C4-2B (cell line): Measurements from ENCODE around the gene CACTIN.

ENCODE experiments used
- ZFX ChIP-seq: fragments of 450-650 bp; IDR thresholded peaks from 2 replicates; pipeline ENCODE4 v1.6.1; 2017
- TF ChIP-seq, protein P1 (sequence below): fragments of 450-650 bp; conservative IDR thresholded peaks from 2 replicates; pipeline ENCODE4 v1.5.1; 2017; ENCODE audit warnings: mild to moderate bottlenecking

DNA sequence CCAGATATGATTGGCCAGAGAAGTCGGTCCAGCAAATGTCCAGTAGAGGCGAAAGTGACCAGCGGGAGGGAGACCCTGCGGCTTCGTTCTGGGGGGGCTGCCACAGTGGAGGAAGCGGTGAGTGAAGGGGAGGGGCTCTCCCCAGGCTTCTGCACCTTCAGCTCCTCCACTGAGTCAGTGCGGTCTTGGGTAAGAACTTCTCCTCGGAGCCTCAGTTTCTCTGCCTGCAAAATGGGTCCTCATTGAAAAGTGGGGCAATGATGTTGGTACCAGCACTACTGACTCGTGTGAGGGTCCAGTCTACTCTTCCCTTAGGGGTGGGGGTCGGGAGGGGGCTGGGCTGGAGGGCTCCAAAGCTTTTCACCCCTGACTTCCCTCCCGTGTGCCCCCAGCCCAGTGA lies 37.2 kb downstream of the CACTIN start:
- TF ChIP-seq, protein P1, sequence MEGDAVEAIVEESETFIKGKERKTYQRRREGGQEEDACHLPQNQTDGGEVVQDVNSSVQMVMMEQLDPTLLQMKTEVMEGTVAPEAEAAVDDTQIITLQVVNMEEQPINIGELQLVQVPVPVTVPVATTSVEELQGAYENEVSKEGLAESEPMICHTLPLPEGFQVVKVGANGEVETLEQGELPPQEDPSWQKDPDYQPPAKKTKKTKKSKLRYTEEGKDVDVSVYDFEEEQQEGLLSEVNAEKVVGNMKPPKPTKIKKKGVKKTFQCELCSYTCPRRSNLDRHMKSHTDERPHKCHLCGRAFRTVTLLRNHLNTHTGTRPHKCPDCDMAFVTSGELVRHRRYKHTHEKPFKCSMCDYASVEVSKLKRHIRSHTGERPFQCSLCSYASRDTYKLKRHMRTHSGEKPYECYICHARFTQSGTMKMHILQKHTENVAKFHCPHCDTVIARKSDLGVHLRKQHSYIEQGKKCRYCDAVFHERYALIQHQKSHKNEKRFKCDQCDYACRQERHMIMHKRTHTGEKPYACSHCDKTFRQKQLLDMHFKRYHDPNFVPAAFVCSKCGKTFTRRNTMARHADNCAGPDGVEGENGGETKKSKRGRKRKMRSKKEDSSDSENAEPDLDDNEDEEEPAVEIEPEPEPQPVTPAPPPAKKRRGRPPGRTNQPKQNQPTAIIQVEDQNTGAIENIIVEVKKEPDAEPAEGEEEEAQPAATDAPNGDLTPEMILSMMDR = no peak
- TF ChIP-seq ZFX = no peak
